ENCODE measurements around the gene RAB3B.

The RAB3B gene

DNA sequence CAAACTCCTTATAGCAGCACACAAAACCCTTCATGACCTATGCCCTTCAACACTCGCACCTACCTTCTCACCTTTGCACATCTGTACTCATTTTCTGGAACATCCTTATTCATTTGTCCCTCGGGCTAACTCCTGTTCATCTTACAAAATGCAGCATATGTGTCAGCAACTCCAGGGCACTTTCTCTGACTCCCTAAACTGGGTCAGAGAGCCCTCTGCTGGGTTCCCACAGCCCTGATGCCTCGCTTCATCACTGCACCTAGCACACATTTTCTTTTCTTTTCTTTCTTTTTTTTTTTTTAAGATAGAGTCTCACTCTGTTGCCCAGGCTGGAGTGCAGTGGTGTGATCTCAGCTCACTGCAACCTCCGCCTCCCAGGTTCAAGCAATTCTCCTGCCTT lies 54.0 kb downstream of the RAB3B start:
- Histone ChIP-seq H3K36me3 (ENCODE audit: insufficient read depth, low read length) (0 out of 2 replicates have a peak, but pooled peaks cover 4% of the 10 kb centered on the region), H3K4me1 (ENCODE audit: insufficient read depth, low read length, severe bottlenecking) (no peaks in the 10 kb centered on the region), H3K27me3 (ENCODE audit: insufficient read depth, low read length) (no peaks in the 10 kb centered on the region), H3K79me2 (ENCODE audit: insufficient read depth, low read length) (no peaks in the 10 kb centered on the region), H3K4me3 (ENCODE audit: low read depth, low read length, poor library complexity, severe bottlenecking) (no peak overlapping the region), H3K9me2 (ENCODE audit: low read depth, low read length) (no peaks in the 10 kb centered on the region), H3F3A (ENCODE audit: insufficient read depth, low read length) (no peaks in the 10 kb centered on the region), H3K4me2 (ENCODE audit: low read length) (no peak overlapping the region), H3K9ac (ENCODE audit: low read length) (no peak overlapping the region), H3K9me3 (ENCODE audit: low read length) (peaks cover 9% of the 10 kb centered on the region), H4K20me1 (ENCODE audit: insufficient read depth, low read length) (no peaks in the 10 kb centered on the region), H3K27ac (ENCODE audit: low read depth, low read length, poor library complexity, severe bottlenecking) (no peak overlapping the region), H2AFZ (ENCODE audit: low read length) (no peak overlapping the region)
- no peak for TF ChIP-seq EZH2 (IDR thresholded peaks at IDR 0.05; ENCODE audit: borderline replicate concordance, low read length)
- TF ChIP-seq, protein P1, sequence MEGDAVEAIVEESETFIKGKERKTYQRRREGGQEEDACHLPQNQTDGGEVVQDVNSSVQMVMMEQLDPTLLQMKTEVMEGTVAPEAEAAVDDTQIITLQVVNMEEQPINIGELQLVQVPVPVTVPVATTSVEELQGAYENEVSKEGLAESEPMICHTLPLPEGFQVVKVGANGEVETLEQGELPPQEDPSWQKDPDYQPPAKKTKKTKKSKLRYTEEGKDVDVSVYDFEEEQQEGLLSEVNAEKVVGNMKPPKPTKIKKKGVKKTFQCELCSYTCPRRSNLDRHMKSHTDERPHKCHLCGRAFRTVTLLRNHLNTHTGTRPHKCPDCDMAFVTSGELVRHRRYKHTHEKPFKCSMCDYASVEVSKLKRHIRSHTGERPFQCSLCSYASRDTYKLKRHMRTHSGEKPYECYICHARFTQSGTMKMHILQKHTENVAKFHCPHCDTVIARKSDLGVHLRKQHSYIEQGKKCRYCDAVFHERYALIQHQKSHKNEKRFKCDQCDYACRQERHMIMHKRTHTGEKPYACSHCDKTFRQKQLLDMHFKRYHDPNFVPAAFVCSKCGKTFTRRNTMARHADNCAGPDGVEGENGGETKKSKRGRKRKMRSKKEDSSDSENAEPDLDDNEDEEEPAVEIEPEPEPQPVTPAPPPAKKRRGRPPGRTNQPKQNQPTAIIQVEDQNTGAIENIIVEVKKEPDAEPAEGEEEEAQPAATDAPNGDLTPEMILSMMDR (IDR thresholded peaks at IDR 0.05; ENCODE audit: low read length): no peak

DNA sequence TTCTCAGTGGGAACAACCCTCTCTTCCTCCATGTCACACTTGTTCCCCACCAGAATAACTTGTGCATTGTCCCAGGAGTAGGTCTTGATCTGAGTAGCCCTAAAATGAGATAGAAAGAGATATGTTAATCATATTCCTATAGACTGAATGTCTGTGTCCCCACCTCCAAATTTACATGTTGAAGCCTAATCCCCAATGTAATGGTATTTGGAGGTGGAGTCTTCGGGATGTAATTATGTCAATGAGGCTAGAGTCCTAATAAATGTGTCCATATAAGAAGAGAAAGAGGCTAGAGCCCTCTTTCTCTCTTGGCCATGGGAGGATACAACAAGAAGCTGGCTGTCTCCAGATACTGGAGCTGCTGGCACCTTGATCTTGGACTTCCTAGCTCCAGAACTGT lies 57.2 kb downstream of the RAB3B start:
- H2AFZ ChIP-seq (ENCODE audit: low read length): no peak overlapping the region

DNA sequence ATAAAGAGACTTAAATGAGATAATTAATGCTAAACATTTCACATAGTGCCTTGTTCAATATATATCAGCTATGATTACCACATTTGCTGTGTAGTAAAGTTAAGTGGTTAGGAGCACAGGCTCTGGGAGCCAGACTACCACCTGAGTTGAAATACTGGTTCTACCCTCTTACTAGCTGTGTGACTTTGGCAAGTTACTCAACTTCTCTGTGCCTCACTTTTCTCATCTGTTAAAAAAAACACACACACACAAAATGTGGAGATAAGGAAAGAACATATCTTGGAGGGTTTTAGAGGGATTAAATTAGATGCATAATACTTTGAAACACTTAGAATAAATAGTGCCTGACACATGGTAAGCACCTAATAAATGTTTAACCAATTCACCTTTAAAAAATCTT lies 60.2 kb downstream of the RAB3B start:
- TF ChIP-seq, protein P1 (IDR thresholded peaks at IDR 0.05; ENCODE audit: low read length): no peak
- no peak for TF ChIP-seq EZH2 (IDR thresholded peaks at IDR 0.05; ENCODE audit: borderline replicate concordance, low read length)
- Histone ChIP-seq H3K4me2 (ENCODE audit: low read length) (no peak overlapping the region), H3K27ac (ENCODE audit: low read depth, low read length, poor library complexity, severe bottlenecking) (no peak overlapping the region), H2AFZ (ENCODE audit: low read length) (no peak overlapping the region), H3K4me1 (ENCODE audit: insufficient read depth, low read length, severe bottlenecking) (no peaks in the 10 kb centered on the region), H3F3A (ENCODE audit: insufficient read depth, low read length) (no peaks in the 10 kb centered on the region), H3K27me3 (ENCODE audit: insufficient read depth, low read length) (no peaks in the 10 kb centered on the region), H3K79me2 (ENCODE audit: insufficient read depth, low read length) (no peaks in the 10 kb centered on the region), H3K9me2 (ENCODE audit: low read depth, low read length) (no peaks in the 10 kb centered on the region), H3K4me3 (ENCODE audit: low read depth, low read length, poor library complexity, severe bottlenecking) (no peak overlapping the region), H3K9ac (ENCODE audit: low read length) (no peak overlapping the region), H3K36me3 (ENCODE audit: insufficient read depth, low read length) (no peaks in the 10 kb centered on the region), H3K9me3 (ENCODE audit: low read length) (no peaks in the 10 kb centered on the region), H4K20me1 (ENCODE audit: insufficient read depth, low read length) (no peaks in the 10 kb centered on the region)

More for the DNA sequence above, 57.2 kb downstream of the RAB3B start:
- Histone ChIP-seq H3K27ac (ENCODE audit: low read depth, low read length, poor library complexity, severe bottlenecking) (no peak overlapping the region), H3F3A (ENCODE audit: insufficient read depth, low read length) (no peaks in the 10 kb centered on the region), H4K20me1 (ENCODE audit: insufficient read depth, low read length) (no peaks in the 10 kb centered on the region), H3K79me2 (ENCODE audit: insufficient read depth, low read length) (no peaks in the 10 kb centered on the region), H3K4me2 (ENCODE audit: low read length) (no peak overlapping the region), H3K4me1 (ENCODE audit: insufficient read depth, low read length, severe bottlenecking) (no peaks in the 10 kb centered on the region), H3K9ac (ENCODE audit: low read length) (no peak overlapping the region), H3K4me3 (ENCODE audit: low read depth, low read length, poor library complexity, severe bottlenecking) (no peak overlapping the region), H3K36me3 (ENCODE audit: insufficient read depth, low read length) (no peaks in the 10 kb centered on the region), H3K27me3 (ENCODE audit: insufficient read depth, low read length) (no peaks in the 10 kb centered on the region), H3K9me2 (ENCODE audit: low read depth, low read length) (no peaks in the 10 kb centered on the region), H3K9me3 (ENCODE audit: low read length) (no peaks in the 10 kb centered on the region)
- TF ChIP-seq, protein P1 (IDR thresholded peaks at IDR 0.05; ENCODE audit: low read length): no peak
- TF ChIP-seq EZH2 (IDR thresholded peaks at IDR 0.05; ENCODE audit: borderline replicate concordance, low read length): no peak
